Mesendoderm (in vitro differentiated cells): ENCODE data around the gene POP4.

Source experiments
- DNase-seq: peaks from one replicate; pipeline ENCODE4 v3.0.0; 2013
- H2AK5ac ChIP-seq: 2 replicates; pipeline ENCODE4 v1.6.1; 2013; ENCODE audit warnings: low read length, inconsistent platforms
- H2BK120ac ChIP-seq: 2 replicates; pipeline ENCODE4 v1.6.1; 2013; ENCODE audit warnings: low read depth, mild to moderate bottlenecking, low read length, moderate library complexity, mixed read lengths
- H2BK15ac ChIP-seq: replicated peaks from 2 replicates; pipeline ENCODE4 v1.6.1; 2013; ENCODE audit warnings: low read depth, mild to moderate bottlenecking, moderate library complexity
- H2BK5ac ChIP-seq: 2 replicates; pipeline ENCODE4 v1.6.1; 2013; ENCODE audit warnings: low read length, inconsistent platforms
- H3K18ac ChIP-seq: 2 replicates; pipeline ENCODE4 v1.6.1; 2013; ENCODE audit warnings: mild to moderate bottlenecking, low read length, mixed read lengths
- H3K23ac ChIP-seq: one replicate; pipeline ENCODE4 v1.6.1; 2013; ENCODE audit warnings: low read length
- H3K27ac ChIP-seq: 2 replicates; pipeline ENCODE4 v1.5.1; 2013; ENCODE audit warnings: low read depth, mild to moderate bottlenecking, inconsistent platforms, low read length, moderate library complexity
- H3K27me3 ChIP-seq: 2 replicates; pipeline ENCODE4 v1.6.1; 2013; ENCODE audit warnings: low read length, control low read depth, mild to moderate bottlenecking, inconsistent platforms; ENCODE audit not compliant: insufficient read depth, poor library complexity
- H3K36me3 ChIP-seq: 2 replicates; pipeline ENCODE4 v1.6.1; 2013; ENCODE audit warnings: low read length, inconsistent platforms; ENCODE audit not compliant: control insufficient read depth, insufficient read depth
- H3K4ac ChIP-seq: one replicate; pipeline ENCODE4 v1.6.1; 2013; ENCODE audit warnings: low read depth, mild to moderate bottlenecking, low read length, moderate library complexity
- H3K4me1 ChIP-seq: 2 replicates; pipeline ENCODE4 v1.6.1; 2013; ENCODE audit warnings: low read depth, low read length, inconsistent platforms; ENCODE audit not compliant: control insufficient read depth
- H3K4me2 ChIP-seq: 2 replicates; pipeline ENCODE4 v1.6.1; 2013; ENCODE audit warnings: low read length
- H3K4me3 ChIP-seq: 2 replicates; pipeline ENCODE4 v1.5.1; 2013; ENCODE audit warnings: mild to moderate bottlenecking, low read length
- H3K56ac ChIP-seq: one replicate; pipeline ENCODE4 v1.6.1; 2013; ENCODE audit warnings: low read length
- H3K79me1 ChIP-seq: 2 replicates; pipeline ENCODE4 v1.6.1; 2013; ENCODE audit warnings: low read length, inconsistent platforms
- H3K79me2 ChIP-seq: 2 replicates; pipeline ENCODE4 v1.6.1; 2013; ENCODE audit warnings: mild to moderate bottlenecking, low read length; ENCODE audit not compliant: control insufficient read depth, insufficient read depth
- H3K9ac ChIP-seq: 2 replicates; pipeline ENCODE4 v1.6.1; 2013; ENCODE audit warnings: low read length, inconsistent platforms
- H4K5ac ChIP-seq: one replicate; pipeline ENCODE4 v1.6.1; 2013; ENCODE audit warnings: low read length
- H4K8ac ChIP-seq: one replicate; pipeline ENCODE4 v1.6.1; 2013; ENCODE audit warnings: low read depth, mild to moderate bottlenecking, control low read depth, low read length, moderate library complexity
- WGBS: extraction: QIAGEN DNeasy Blood & Tissue Kit; methylation state at CpG from one replicate; pipeline ENCODE4 v1.1.7; 2013; ENCODE audit warnings: low lambda C conversion rate, missing lambda C conversion rate; ENCODE audit not compliant: insufficient coverage; ENCODE audit errors: extremely low coverage; 5-methylcytosine and 5-hydroxymethylcytosine counted together

POP4 gene

DNA sequence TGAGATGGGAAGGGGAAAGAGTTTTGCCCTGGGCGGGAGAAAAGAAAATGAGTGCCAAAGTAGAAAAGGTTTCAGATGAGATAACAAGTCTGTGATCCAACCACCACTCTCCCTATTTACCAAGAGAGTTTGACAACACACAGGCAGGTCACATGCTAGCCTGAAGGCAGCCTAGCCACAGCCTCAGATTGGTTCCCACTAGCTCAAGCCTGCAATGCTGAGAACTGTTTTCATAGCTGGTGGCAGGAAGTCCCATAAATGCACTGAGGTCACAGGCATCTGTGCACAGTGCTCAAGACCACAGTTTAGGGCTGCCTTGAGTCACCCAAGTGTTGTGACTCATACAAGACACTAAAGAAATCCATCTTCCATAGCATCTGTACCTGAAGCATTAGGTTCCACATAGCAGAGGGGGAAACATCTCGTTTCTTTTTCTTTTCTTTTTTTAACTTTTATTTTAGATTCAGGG is 18.5 kb upstream of the POP4 start:
- Histone ChIP-seq H3K23ac (no peak overlapping the region), H2BK120ac (no peak overlapping the region), H4K5ac (no peak overlapping the region), H3K27ac (no peak overlapping the region), H3K79me1 (no peaks in the 10 kb centered on the region), H2AK5ac (no peak overlapping the region), H3K4me2 (no peak overlapping the region), H3K4ac (no peak overlapping the region), H2BK5ac (no peak overlapping the region), H3K27me3 (no peaks in the 10 kb centered on the region), H3K36me3 (no peaks in the 10 kb centered on the region), H3K79me2 (no peaks in the 10 kb centered on the region), H3K4me1 (no peaks in the 10 kb centered on the region), H3K4me3 (no peak overlapping the region), H3K56ac (no peak overlapping the region), H3K9ac (no peak overlapping the region), H3K18ac (no peak overlapping the region), H4K8ac (no peak overlapping the region), H2BK15ac (no peak overlapping the region)
- no peak for DNase-seq
- no CpG with 5 or more reads among the region's 2 CpGs for WGBS

DNA sequence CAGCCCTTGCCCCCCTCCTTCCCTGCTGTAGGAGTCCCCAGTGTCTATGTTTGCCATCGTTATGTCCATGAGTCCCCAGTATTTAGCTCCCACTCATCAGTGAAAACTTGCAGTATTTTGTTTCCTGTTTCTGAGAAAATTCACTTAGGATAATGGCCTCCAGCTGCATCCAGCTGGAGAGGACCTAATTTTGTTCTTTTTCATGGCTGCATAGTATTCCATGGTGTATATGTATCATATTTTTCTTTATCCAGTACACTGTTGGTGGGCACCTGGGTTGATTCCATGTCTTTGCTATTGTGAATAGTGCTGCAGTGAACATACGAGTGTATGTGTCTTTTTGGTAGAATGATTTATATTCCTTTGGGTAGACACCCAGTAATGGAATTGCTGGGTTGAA is 18.0 kb upstream of the POP4 start:
- Histone ChIP-seq H3K56ac (no peak overlapping the region), H3K9ac (no peak overlapping the region), H3K27me3 (no peaks in the 10 kb centered on the region), H4K5ac (no peak overlapping the region), H3K4me2 (no peak overlapping the region), H3K79me1 (no peaks in the 10 kb centered on the region), H2AK5ac (no peak overlapping the region), H2BK15ac (no peak overlapping the region), H3K4me3 (no peak overlapping the region), H3K4ac (no peak overlapping the region), H3K27ac (no peak overlapping the region), H4K8ac (no peak overlapping the region), H3K4me1 (no peaks in the 10 kb centered on the region), H3K36me3 (no peaks in the 10 kb centered on the region), H2BK5ac (no peak overlapping the region), H3K18ac (no peak overlapping the region), H3K23ac (no peak overlapping the region), H3K79me2 (no peaks in the 10 kb centered on the region), H2BK120ac (no peak overlapping the region)
- no CpG with 5 or more reads among the region's 2 CpGs for WGBS
- no peak for DNase-seq

DNA sequence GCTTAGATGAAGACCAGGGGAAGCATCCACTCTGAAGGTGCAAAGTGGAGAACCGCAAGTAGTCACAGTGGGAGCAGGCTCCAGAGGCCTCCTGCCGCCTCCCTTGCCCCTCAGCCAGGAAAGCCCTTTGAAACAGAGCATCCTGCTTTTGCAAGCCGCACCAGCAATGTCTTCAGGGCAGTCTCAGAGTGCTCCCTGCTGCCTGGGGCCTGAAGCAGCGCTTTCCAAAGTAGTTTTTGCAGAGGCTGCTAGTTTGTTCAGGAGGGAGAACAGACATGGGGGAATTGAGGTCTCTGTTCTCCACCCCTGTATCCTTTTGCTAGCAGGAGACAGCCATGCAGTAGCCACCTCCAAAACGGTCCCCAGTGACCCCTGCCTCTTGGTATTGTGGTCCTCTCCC is 15.8 kb upstream of the POP4 start:
- Histone ChIP-seq H2BK5ac (no peak overlapping the region), H3K4ac (no peak overlapping the region), H4K8ac (no peak overlapping the region), H3K27me3 (no peaks in the 10 kb centered on the region), H3K36me3 (no peaks in the 10 kb centered on the region), H3K23ac (no peak overlapping the region), H2BK120ac (no peak overlapping the region), H3K56ac (no peak overlapping the region), H3K79me2 (no peaks in the 10 kb centered on the region), H3K18ac (no peak overlapping the region), H3K4me2 (no peak overlapping the region), H3K4me3 (no peak overlapping the region), H4K5ac (no peak overlapping the region), H3K9ac (no peak overlapping the region), H2AK5ac (no peak overlapping the region), H2BK15ac (no peak overlapping the region), H3K79me1 (no peaks in the 10 kb centered on the region), H3K27ac (no peak overlapping the region), H3K4me1 (no peaks in the 10 kb centered on the region)
- WGBS: no CpG with 5 or more reads among the region's 5 CpGs
- peak; percentile 27 for DNase-seq

DNA sequence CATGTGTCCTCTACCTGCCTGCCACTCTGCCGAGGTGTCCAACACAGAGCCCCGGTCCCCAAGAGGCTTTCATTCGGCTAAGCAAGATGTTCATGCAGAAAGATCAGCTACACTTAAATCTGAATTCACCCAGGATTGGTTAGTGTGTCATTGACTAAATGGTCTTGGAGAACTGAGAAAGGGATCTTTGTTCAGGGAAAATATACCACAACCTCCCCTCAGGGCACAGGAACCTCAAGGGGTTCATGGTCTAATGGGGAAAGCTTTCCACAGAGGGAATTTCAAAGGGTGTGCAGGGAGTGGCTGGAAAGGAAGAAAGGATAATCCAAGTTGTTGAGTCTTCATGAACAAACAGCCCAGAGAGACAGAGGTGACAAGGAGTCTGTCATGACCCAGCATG is 14.4 kb upstream of the POP4 start:
- Histone ChIP-seq H3K18ac (no peak overlapping the region), H3K4me2 (no peak overlapping the region), H2BK15ac (no peak overlapping the region), H3K56ac (no peak overlapping the region), H4K8ac (no peak overlapping the region), H3K27me3 (no peaks in the 10 kb centered on the region), H2BK120ac (no peak overlapping the region), H3K9ac (no peak overlapping the region), H3K79me1 (no peaks in the 10 kb centered on the region), H3K4me1 (peaks cover 3% of the 10 kb centered on the region), H3K27ac (no peak overlapping the region), H3K4me3 (no peak overlapping the region), H3K79me2 (no peaks in the 10 kb centered on the region), H2BK5ac (no peak overlapping the region), H3K4ac (no peak overlapping the region), H3K36me3 (no peaks in the 10 kb centered on the region), H2AK5ac (no peak overlapping the region), H3K23ac (no peak overlapping the region), H4K5ac (no peak overlapping the region)
- no CpG with 5 or more reads among the region's 3 CpGs for WGBS
- no peak for DNase-seq

DNA sequence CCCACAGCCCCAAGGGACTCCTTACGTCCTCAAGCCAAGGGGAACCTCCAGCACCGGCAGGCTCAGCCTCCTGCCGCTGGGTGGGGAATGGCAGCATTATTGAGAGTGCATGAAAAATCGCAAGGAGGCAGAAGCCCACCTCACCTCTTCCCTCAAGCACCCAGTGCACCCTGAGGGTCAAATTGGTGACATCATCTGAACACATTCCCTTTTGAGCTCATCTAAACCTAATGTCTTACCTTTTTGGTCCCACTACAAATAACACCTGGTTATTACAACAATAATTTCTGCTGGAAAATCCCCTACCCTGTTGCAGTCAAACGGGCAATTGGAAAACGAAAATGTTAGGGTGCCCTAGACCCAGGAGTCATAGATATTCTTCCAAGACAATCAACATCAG is 12.2 kb upstream of the POP4 start:
- Histone ChIP-seq H3K56ac (no peak overlapping the region), H4K5ac (no peak overlapping the region), H2BK15ac (no peak overlapping the region), H3K36me3 (no peaks in the 10 kb centered on the region), H2BK5ac (no peak overlapping the region), H4K8ac (no peak overlapping the region), H2BK120ac (no peak overlapping the region), H3K4me2 (no peak overlapping the region), H3K27me3 (no peaks in the 10 kb centered on the region), H3K27ac (no peak overlapping the region), H3K23ac (peak overlapping the region; percentile 45), H2AK5ac (no peak overlapping the region), H3K79me1 (no peaks in the 10 kb centered on the region), H3K18ac (no peak overlapping the region), H3K4ac (no peak overlapping the region), H3K4me3 (no peak overlapping the region), H3K79me2 (no peaks in the 10 kb centered on the region), H3K9ac (no peak overlapping the region), H3K4me1 (peaks cover 3% of the 10 kb centered on the region)
- DNase-seq: no peak
- WGBS: no CpG with 5 or more reads among the region's 6 CpGs

DNA sequence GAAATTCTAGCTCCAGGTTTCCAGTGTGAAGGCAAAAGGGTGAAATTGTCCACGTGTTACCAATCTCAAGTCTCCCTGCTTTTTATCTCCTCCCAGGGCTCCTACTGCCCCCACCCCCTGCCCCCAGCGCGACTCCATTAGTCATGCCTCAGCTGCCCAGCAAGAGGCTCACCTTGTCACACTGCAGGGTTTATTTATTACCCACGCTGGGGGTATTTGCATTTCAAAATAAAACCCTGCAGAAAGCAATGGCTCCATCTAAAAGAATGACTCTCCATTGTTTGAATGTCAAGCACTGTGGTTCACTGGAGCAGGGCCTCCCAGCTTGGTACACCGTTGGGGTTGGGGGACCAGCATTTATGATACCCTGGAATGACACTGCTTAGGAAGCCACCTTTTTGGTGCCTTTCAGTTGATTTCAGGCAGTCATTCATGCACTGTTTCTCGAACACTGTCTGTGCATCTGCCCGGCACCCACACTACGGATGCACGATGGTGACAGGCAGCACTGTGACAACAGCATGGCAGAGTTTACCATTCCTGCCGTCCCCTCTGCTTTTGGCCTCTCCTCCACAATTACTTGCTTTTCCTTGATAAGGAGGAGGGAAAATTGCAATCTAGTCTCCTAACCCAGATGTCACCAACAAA is 9.9 kb upstream of the POP4 start:
- no peak overlapping the region for H2BK15ac ChIP-seq
- H3K56ac ChIP-seq: no peak overlapping the region
- H2BK120ac ChIP-seq: no peak overlapping the region
- no peak overlapping the region for H2BK5ac ChIP-seq
- H3K4me3 ChIP-seq: no peak overlapping the region
- H4K8ac ChIP-seq: no peak overlapping the region
- H2AK5ac ChIP-seq: no peak overlapping the region
- H3K27ac ChIP-seq: no peak overlapping the region
- H4K5ac ChIP-seq: no peak overlapping the region
- H3K23ac ChIP-seq: no peak overlapping the region
- H3K79me2 ChIP-seq: no peaks in the 10 kb centered on the region
- no peak overlapping the region for H3K4me2 ChIP-seq
- H3K18ac ChIP-seq: no peak overlapping the region
- H3K27me3 ChIP-seq: no peaks in the 10 kb centered on the region
- H3K79me1 ChIP-seq: no peaks in the 10 kb centered on the region
- H3K36me3 ChIP-seq: no peaks in the 10 kb centered on the region
- no CpG with 5 or more reads among the region's 10 CpGs for WGBS
- no peak overlapping the region for H3K4ac ChIP-seq
- H3K9ac ChIP-seq: no peak overlapping the region
- H3K4me1 ChIP-seq: peaks cover 3% of the 10 kb centered on the region
- DNase-seq: peak; percentile 10
